ENCODE data around the gene DNAH6. TPM values are rescaled to one million over a fixed set of nuclear protein-coding genes. Genes with fewer than 3 reads are reported as not detected.

The DNAH6 gene
- total RNA-seq, 1 donor from 2014 or later: 0.81 TPM

- intact Hi-C loops (cut with micrococcal nuclease): loop anchor here (5.0 kb wide), 1 partner anchor 121 kb away; no protein-coding TSS in a partner anchor
Observed at GRCh38 chr2:84858123-84858522, 341.8 kb downstream of the DNAH6 start.

- intact Hi-C loops (cut with micrococcal nuclease): loop anchor here (5.0 kb wide), 1 partner anchor 122 kb away; no protein-coding TSS in a partner anchor
Observed at GRCh38 chr2:84858937-84859336, 342.6 kb downstream of the DNAH6 start.

- intact Hi-C loops (cut with micrococcal nuclease): no loop called here
Observed at GRCh38 chr2:84861539-84861938, 345.2 kb downstream of the DNAH6 start.

GRCh38 chr2:84862006-84862405 is 345.7 kb downstream of the DNAH6 start:
- intact Hi-C loops (cut with micrococcal nuclease): no loop called here

GRCh38 chr2:84865181-84865783 is 349.0 kb downstream of the DNAH6 start:
- intact Hi-C loops (cut with micrococcal nuclease): loop anchor here (1.0 to 5.0 kb wide), 8 partner anchors 14 to 370 kb away; no protein-coding TSS in a partner anchor

GRCh38 chr2:84866122-84866521 is 349.8 kb downstream of the DNAH6 start:
- intact Hi-C loops (cut with micrococcal nuclease): loop anchor here (5.0 kb wide), 1 partner anchor 219 kb away; no protein-coding TSS in a partner anchor

GRCh38 chr2:84868327-84868726 is 352.0 kb downstream of the DNAH6 start:
- intact Hi-C loops (cut with micrococcal nuclease): loop anchor here (5.0 kb wide), 1 partner anchor 221 kb away; no protein-coding TSS in a partner anchor

Other genes with a start within 250 kb of the DNAH6 start
- gene SUCLG1, start 57.2 kb upstream of the DNAH6 start, total RNA-seq: 68.6 and 72.2 TPM in 2 replicates

Measured in T-helper 1 cell treated with Interleukin-12 subunit alpha and Interleukin-12 subunit beta and Interleukin-4 antibody, amounts not matched to agents 30 ng/mL and 1 ng/mL, for 36 hours (primary cell).